HUES64 (cell line): ENCODE data around the gene PARP9.

ENCODE experiments used
- H3K27ac ChIP-seq: 2 replicates; pipeline ENCODE4 v1.7.0; 2013; ENCODE audit warnings: low read depth, low read length, inconsistent platforms
- H3K27me3 ChIP-seq: 2 replicates; pipeline ENCODE4 v1.6.1; 2013; ENCODE audit warnings: mild to moderate bottlenecking, low read length; ENCODE audit not compliant: insufficient read depth
- H3K36me3 ChIP-seq: 2 replicates; pipeline ENCODE4 v1.6.1; 2013; ENCODE audit warnings: mild to moderate bottlenecking, low read length; ENCODE audit not compliant: insufficient read depth
- H3K4me1 ChIP-seq: 2 replicates; pipeline ENCODE4 v1.6.1; 2013; ENCODE audit warnings: mild to moderate bottlenecking, low read length, moderate library complexity; ENCODE audit not compliant: insufficient read depth
- H3K4me3 ChIP-seq: 2 replicates; pipeline ENCODE4 v1.5.1; 2013; ENCODE audit warnings: mild to moderate bottlenecking, low read length, moderate library complexity
- H3K9ac ChIP-seq: 2 replicates; pipeline ENCODE4 v1.6.1; 2013; ENCODE audit warnings: mild to moderate bottlenecking, low read depth, low read length
- H3K9me3 ChIP-seq: 2 replicates; pipeline ENCODE4 v1.6.1; 2013; ENCODE audit warnings: low read depth, low read length; ENCODE audit not compliant: insufficient read depth
- WGBS: fragments of 150-250, 120-280 bp; methylation state at CpG from one replicate; pipeline ENCODE4 v1.1.7; 2013; ENCODE audit warnings: missing lambda C conversion rate; 5-methylcytosine and 5-hydroxymethylcytosine counted together

PARP9 gene

GRCh38 chr3:122488262-122488973 lies 75.7 kb downstream of the PARP9 start:
- Histone ChIP-seq H3K4me1 (peaks cover 3% of the 10 kb centered on the region; the same call in 1 of the 2 replicates), H3K27ac (no peak overlapping the region), H3K27me3 (no peaks in the 10 kb centered on the region), H3K36me3 (peaks cover 57% of the 10 kb centered on the region), H3K9ac (no peak overlapping the region), H3K9me3 (no peaks in the 10 kb centered on the region), H3K4me3 (no peak overlapping the region)
- 85% methylated on average over 6 of the region's 7 CpGs for WGBS

GRCh38 chr3:122484985-122485384 lies 79.1 kb downstream of the PARP9 start:
- H3K27ac ChIP-seq, result no peak overlapping the region
- H3K4me1 ChIP-seq, result peaks cover 3% of the 10 kb centered on the region; the same call in 1 of the 2 replicates
- H3K9ac ChIP-seq, result no peak overlapping the region
- 89% methylated on average over 5 of the region's 5 CpGs for WGBS
- peaks cover 33% of the 10 kb centered on the region; the same call in 1 of the 2 replicates for H3K36me3 ChIP-seq
- H3K9me3 ChIP-seq, result no peaks in the 10 kb centered on the region
- H3K4me3 ChIP-seq, result no peak overlapping the region
- no peaks in the 10 kb centered on the region for H3K27me3 ChIP-seq

GRCh38 chr3:122481390-122481789 lies 82.7 kb downstream of the PARP9 start:
- Histone ChIP-seq H3K9me3 (no peaks in the 10 kb centered on the region), H3K27ac (no peak overlapping the region), H3K9ac (no peak overlapping the region), H3K27me3 (no peaks in the 10 kb centered on the region), H3K36me3 (peaks cover 10% of the 10 kb centered on the region; the same call in 1 of the 2 replicates), H3K4me1 (peaks cover 3% of the 10 kb centered on the region; the same call in 1 of the 2 replicates), H3K4me3 (no peak overlapping the region)
- 98% methylated on average over 3 of the region's 3 CpGs for WGBS
